HG02571 (cell line): ENCODE measurements around the gene HSFX3.
"Not testable (repeated sequence)": the region's sequence is repeated elsewhere in the genome, so short reads cannot be mapped to it uniquely, and the experiment has no call there.

Experiments used
- ATAC-seq: cut with Tn5 transposase; IDR thresholded peaks from one replicate; pipeline ENCODE4 v1.9.1; 2021; ENCODE audit warnings: mild to moderate bottlenecking, moderate library complexity; ENCODE audit not compliant: unreplicated experiment

HSFX3 gene

GRCh38 chrX:149545545-149546543, 3.9 kb downstream of the HSFX3 start:
- ATAC-seq = not testable (repeated sequence)

DNA sequence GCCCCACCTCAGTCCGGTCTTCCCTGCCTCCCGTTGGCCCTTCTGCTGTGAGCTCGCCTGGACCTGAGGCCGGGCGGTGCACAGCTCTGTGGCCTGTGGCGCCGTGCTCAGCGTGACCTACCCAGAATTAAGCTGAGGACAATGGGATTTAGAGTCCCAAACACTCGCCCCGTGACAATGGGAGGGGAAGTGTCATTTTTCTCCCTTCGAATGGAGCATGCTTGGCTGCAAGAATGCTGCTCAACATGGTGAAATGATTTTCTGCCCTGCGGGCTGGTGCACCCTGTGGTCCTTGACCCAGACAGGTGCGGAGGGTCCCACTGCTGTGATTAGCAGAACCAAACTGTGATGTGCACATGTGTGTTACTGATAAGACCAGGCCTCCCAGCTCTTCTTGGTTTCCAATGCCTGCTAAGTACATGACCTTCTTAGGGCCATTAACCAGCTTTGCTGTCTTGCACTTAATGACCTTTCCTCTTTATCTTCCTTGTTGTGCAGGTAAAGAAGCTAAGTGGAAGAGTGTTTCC, 8.1 kb downstream of the HSFX3 start:
- ATAC-seq = no peak

DNA sequence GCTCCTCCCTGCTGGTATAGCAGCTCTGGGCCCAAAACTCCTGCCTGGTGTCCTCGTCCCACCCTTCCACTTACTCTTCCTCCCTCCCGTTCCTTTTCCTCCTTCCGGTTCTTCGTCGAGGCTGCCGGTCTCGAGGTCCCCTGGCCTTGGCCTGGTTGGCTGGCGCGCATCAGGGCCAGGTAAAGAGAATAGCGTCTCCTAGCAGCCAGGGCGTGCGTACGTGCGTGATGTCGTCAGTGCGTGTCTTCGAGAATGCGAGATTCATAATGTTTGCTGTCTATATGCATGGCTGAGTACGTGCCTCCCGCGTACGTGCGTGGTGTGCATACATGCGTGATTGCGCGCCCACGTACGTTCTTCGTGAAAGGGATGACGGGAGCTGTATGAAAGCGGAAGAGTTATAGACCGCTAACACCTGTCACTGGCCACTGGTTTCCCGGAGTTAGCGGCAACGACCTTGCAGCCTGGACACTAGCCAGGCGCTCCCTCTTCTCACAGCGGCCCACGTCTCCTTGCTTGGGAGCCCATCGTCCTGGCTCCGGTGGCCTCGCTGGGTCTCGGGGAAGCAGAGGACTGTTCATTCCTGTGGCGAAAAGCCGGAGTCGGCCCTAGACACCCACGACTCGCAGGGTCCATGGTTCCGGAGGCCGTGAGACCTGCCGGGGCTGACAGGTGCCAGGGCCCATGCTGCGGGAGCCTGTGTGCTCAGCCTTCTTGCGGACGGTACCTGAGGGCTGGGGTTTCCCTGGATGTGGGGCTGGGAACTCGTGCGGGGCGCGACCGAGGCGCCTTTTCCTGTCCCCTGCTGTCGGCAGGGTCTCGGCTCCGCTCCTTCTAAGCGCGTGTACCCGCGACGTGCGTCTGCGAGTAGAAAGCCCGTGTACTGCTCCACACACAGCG, 8.9 kb downstream of the HSFX3 start, which contains the start of gene EOLA1:
Gene EOLA1 (plus strand): TSS at position 392 of the 900 bp plus-strand sequence. CDS start 4,619 bp downstream, outside the sequence.
- ATAC-seq = peak; percentile 79

GRCh38 chrX:149540131-149540620, 9.5 kb downstream of the HSFX3 start:
- ATAC-seq = peak; percentile 4

DNA sequence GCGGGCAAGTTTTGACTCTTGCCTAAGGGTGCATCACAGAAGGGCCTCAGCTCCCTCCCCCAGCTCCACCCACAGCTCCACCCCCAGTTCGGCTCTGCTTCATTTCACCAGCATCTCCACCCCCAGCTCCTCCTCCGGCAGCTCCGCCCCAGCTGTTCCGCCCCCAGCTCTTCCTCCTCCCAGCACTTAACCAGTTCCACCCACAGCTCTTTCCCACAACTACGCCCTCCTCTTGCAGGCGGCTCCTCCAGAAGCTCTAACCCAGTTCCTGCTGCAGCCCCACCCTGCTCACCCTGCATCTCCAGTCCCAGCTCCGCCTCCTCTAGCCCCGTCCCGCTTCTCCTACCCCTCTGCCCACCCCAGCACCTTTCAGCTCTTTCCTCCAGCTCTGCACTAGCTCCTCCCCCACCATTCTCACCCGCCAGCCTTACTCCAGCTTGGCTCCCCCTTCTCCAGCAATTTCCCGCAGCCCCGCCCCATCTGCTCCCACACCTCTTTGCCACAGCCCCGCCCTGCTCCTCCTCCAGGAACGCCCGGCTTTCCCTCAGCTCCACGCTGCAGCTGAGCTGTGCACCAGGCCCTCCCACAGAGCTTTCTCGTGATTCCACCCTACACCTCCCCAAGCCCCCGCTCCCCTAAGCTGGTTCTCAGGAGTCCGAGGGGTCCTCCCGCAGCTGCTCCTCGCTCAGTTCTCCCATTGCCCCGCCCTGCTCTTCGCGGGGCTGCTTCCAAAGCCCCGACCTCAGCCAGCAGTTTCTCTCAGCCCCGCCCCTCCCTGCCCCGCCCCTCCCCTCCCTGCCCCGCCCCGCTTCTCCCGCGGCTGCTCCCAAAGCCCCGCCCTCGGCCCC, 10.2 kb downstream of the HSFX3 start:
- peak; percentile 39 for ATAC-seq

DNA sequence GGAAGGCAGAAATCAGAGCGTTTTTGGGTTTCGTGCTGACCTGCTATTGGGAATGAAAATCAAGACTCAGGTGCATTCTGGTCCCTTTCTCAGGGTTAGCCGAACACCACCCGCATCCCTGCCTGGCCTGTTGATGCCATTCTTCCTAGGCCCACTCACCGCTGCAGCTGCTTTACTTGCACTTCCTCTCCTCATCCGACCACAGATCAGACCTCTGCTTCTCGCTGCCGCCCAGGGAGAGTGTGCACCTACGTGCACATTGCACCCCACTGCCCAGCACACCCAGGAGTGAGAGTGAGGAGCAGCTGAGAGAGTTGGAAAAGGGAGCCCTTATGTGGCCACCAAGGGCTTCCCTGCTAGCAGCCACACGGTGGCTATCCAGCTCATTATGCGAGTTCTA, 12.2 kb downstream of the HSFX3 start:
- ATAC-seq = not testable (repeated sequence)

GRCh38 chrX:149534926-149535602, 14.7 kb downstream of the HSFX3 start:
- not testable (repeated sequence) for ATAC-seq

DNA sequence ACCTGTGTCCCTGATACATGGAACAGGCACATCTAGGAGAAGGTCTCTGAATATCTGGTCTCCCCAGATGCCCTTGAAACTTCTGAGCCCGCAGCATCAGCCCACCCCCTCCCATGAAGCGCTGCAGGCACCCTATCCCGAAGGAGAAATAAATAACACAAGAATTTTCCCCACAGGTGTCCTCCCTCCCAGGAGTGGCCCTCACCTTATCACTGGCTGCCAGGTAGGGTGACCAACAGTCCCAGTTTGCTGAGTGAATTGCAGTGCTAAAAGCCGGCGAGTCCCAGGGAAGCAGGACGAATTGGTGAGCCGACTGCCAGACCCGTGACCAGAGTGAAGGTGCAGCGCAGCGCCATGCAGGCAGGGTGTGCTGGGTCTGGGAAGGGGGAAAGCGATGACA, 15.7 kb downstream of the HSFX3 start:
- not testable (repeated sequence) for ATAC-seq

- not testable (repeated sequence) for ATAC-seq
These were observed 16.9 kb downstream of the HSFX3 start for GRCh38 chrX:149532868-149533267.

- ATAC-seq = peak; percentile 52
These were observed 18.1 kb downstream of the HSFX3 start for GRCh38 chrX:149531599-149531998.

GRCh38 chrX:149528381-149528780, 21.3 kb downstream of the HSFX3 start:
- ATAC-seq = no peak

GRCh38 chrX:149527705-149528104, 22.0 kb downstream of the HSFX3 start:
- ATAC-seq = peak; percentile 24

DNA sequence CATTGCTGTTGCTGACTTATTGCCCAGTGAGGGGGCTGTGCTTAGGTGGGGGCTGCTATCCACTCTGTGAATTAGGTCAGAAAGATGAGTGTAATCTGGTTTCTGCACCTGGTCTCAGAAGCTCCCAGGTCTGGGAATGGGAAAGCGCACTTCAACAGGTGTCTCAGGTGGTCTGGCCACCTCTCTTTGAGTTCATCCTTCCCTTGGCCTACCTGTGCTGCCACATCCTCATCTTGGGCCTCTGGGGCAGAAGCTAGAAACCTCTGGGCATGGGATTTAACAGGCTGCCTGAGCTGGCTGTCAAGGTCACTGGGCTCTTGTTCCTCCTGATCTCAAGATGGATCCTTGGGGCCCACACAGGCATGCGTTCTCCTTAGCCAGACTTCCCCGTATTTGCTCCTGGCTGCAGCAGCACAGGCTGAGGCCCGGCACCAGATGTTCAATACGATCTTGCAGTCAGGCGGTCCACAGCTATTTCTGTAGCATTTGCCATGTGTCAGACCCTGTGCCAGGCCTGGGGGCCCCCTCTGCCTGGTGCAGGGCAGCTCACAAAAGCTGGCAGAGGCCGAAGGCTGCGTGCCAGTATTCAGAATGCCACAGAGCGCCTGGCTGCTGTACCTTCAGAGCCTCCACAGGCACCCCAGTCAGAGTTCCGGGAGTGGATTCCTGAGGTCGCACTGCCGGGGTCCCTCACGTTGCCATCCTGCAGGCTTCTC, 23.2 kb downstream of the HSFX3 start:
- ATAC-seq = not testable (repeated sequence)

DNA sequence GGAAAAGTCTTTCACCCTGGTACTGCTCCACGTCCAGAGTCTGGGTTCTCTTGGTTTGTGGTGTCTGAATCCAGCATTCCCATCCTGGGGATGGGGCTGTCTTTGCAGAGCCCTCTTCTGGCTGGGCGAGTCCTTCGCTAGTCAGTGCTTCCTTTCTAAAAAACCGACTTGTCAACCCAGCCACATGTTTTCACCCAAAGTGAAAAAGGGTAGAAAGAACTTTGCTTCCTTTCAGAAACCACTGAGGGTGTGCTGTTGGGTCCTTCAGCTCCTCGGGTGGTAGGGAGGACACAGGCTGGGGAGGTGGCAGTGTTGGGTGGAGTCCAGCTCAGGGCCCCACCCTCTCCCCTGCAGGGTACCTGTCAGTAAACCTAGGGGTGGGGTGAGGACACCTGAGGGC, 23.8 kb downstream of the HSFX3 start:
- ATAC-seq = peak; percentile 44

DNA sequence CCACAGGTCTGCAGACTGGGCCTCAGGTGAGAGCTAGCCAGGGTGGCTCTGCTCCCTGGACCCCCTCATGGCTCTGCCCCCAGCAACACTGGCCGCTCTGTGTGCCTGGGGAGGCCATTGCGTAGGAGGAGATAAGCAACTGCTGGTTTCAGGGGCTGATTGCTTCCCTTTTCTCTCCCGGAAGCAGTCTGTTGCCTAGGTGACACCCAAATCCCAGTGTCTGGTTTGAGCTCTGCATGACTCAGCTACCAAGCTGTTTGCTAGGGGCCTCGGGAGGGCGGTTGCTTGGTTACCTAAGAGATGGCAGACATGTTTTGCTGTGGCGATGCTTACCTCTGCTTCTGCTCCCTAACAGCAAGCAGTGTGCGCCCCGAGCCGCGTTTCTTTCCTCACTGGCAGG, 24.3 kb downstream of the HSFX3 start:
- ATAC-seq = peak; percentile 90

- ATAC-seq = no peak
These were observed 26.8 kb downstream of the HSFX3 start for GRCh38 chrX:149522916-149523315.

GRCh38 chrX:149521438-149521837, 28.3 kb downstream of the HSFX3 start:
- ATAC-seq = no peak

GRCh38 chrX:149520636-149521277, 29.0 kb downstream of the HSFX3 start:
- ATAC-seq = not testable (repeated sequence)
